Karpas-422 (cell line): ENCODE measurements around the gene CBLN1. TPM values are rescaled to one million over a fixed set of nuclear protein-coding genes. Genes with fewer than 3 reads are reported as not detected.

ENCODE experiments used
- DNase-seq: peaks from one replicate; pipeline ENCODE4 v3.0.0-alpha.2; 2015
- H2AFZ ChIP-seq: fragments of 200-600 bp; sonication (generic); 2 replicates; pipeline ENCODE4 v1.6.1; 2014; ENCODE audit warnings: antibody characterized with exemption, low read length, mixed read lengths
- H3K27ac ChIP-seq: fragments of 200-600 bp; sonication (generic); 2 replicates; pipeline ENCODE4 v1.5.1; 2014; ENCODE audit warnings: mild to moderate bottlenecking, low read length, moderate library complexity
- H3K27me3 ChIP-seq: fragments of 200-600 bp; sonication (generic); 2 replicates; pipeline ENCODE4 v1.6.1; 2014; ENCODE audit warnings: low read length, mixed read lengths
- H3K36me3 ChIP-seq: fragments of 200-600 bp; sonication (generic); 2 replicates; pipeline ENCODE4 v1.6.1; 2014; ENCODE audit warnings: low read length, mixed read lengths; ENCODE audit not compliant: insufficient read depth
- H3K4me1 ChIP-seq: fragments of 200-600 bp; sonication (generic); 2 replicates; pipeline ENCODE4 v1.6.1; 2014; ENCODE audit warnings: mild to moderate bottlenecking, low read length, mixed read lengths
- H3K4me2 ChIP-seq: fragments of 200-600 bp; sonication (generic); 2 replicates; pipeline ENCODE4 v1.6.1; 2014; ENCODE audit warnings: low read length, low read depth, mild to moderate bottlenecking; ENCODE audit not compliant: poor library complexity, severe bottlenecking
- H3K4me3 ChIP-seq: fragments of 200-600 bp; sonication (generic); 2 replicates; pipeline ENCODE4 v1.5.1; 2014; ENCODE audit warnings: mild to moderate bottlenecking, antibody characterized with exemption, low read length, mixed read lengths
- H3K79me2 ChIP-seq: fragments of 200-600 bp; sonication (generic); 2 replicates; pipeline ENCODE4 v1.6.1; 2014; ENCODE audit warnings: mild to moderate bottlenecking, low read length, mixed read lengths
- H3K9ac ChIP-seq: fragments of 200-600 bp; sonication (generic); 2 replicates; pipeline ENCODE4 v1.6.0; 2014; ENCODE audit warnings: low read length
- H3K9me2 ChIP-seq: fragments of 200-600 bp; sonication (generic), shearing (Covaris generic); replicated peaks from 2 replicates; pipeline ENCODE4 v1.6.0; 2014; ENCODE audit warnings: mild to moderate bottlenecking, low read length, moderate library complexity; ENCODE audit not compliant: insufficient read depth
- H3K9me3 ChIP-seq: fragments of 300-700, 200-600 bp; sonication (generic); 2 replicates; pipeline ENCODE4 v1.6.1; 2014; ENCODE audit warnings: low read length, mixed read lengths
- H4K20me1 ChIP-seq: fragments of 200-600 bp; sonication (generic); 2 replicates; pipeline ENCODE4 v1.6.1; 2014; ENCODE audit warnings: mild to moderate bottlenecking, antibody characterized with exemption, low read length, low read depth; ENCODE audit not compliant: insufficient read depth
- total RNA-seq: library from RNA; depleted of rRNA; stranded (reverse); fragments of >200 nt; shearing (Covaris generic); gene quantifications from 2 replicates; pipeline ENCODE4 v1.2.3, GENCODE V29; 2014; ENCODE audit warnings: low replicate concordance

The CBLN1 gene
- total RNA-seq, 1 experiment from 2014 or later = not detected

DNA sequence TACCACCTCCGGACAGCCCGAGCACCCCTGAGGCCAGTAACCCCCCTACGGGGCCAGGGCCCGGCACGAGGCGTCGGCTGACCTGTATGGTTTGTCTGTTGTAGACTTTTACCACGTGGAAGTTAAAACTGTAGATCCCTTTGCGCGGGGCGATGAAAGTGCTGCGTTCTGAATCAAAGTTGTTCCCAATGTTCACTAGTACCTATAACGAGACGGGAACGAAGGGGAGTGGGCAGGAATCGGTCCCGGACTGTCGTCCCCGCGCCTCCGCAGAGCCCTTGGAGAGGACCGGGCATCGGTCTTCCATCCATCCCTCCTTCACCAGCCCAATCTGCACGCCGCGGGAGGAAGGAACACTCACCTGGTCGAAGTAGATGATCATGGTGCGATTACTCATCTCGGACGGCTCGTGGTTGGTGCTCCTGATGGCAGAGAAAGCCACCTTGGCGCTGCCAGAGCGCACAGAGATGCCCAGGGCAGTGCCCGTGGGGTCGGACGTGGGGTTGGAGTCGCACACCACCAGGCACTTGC is 732 bp downstream of the CBLN1 start:
- H3K36me3 ChIP-seq = no peaks in the 10 kb centered on the region
- H3K79me2 ChIP-seq = no peaks in the 10 kb centered on the region
- no peak for DNase-seq
- H3K4me1 ChIP-seq = no peaks in the 10 kb centered on the region
- no peak overlapping the region for H3K4me3 ChIP-seq
- H2AFZ ChIP-seq = no peak overlapping the region
- no peaks in the 10 kb centered on the region for H4K20me1 ChIP-seq
- no peak overlapping the region for H3K27ac ChIP-seq
- H3K4me2 ChIP-seq = no peak overlapping the region
- no peaks in the 10 kb centered on the region for H3K9me2 ChIP-seq
- no peaks in the 10 kb centered on the region for H3K9me3 ChIP-seq
- H3K27me3 ChIP-seq = no peaks in the 10 kb centered on the region
- H3K9ac ChIP-seq = no peak overlapping the region

GRCh38 chr16:49280105-49280741 is 1.4 kb downstream of the CBLN1 start:
- no peak overlapping the region for H3K4me3 ChIP-seq
- no peak overlapping the region for H2AFZ ChIP-seq
- H3K4me2 ChIP-seq = no peak overlapping the region
- no peaks in the 10 kb centered on the region for H3K9me3 ChIP-seq
- H3K4me1 ChIP-seq = no peaks in the 10 kb centered on the region
- no peak overlapping the region for H3K9ac ChIP-seq
- no peak overlapping the region for H3K27ac ChIP-seq
- H4K20me1 ChIP-seq = no peaks in the 10 kb centered on the region
- no peak for DNase-seq
- no peaks in the 10 kb centered on the region for H3K79me2 ChIP-seq
- no peaks in the 10 kb centered on the region for H3K27me3 ChIP-seq
- no peaks in the 10 kb centered on the region for H3K9me2 ChIP-seq
- H3K36me3 ChIP-seq = no peaks in the 10 kb centered on the region

DNA sequence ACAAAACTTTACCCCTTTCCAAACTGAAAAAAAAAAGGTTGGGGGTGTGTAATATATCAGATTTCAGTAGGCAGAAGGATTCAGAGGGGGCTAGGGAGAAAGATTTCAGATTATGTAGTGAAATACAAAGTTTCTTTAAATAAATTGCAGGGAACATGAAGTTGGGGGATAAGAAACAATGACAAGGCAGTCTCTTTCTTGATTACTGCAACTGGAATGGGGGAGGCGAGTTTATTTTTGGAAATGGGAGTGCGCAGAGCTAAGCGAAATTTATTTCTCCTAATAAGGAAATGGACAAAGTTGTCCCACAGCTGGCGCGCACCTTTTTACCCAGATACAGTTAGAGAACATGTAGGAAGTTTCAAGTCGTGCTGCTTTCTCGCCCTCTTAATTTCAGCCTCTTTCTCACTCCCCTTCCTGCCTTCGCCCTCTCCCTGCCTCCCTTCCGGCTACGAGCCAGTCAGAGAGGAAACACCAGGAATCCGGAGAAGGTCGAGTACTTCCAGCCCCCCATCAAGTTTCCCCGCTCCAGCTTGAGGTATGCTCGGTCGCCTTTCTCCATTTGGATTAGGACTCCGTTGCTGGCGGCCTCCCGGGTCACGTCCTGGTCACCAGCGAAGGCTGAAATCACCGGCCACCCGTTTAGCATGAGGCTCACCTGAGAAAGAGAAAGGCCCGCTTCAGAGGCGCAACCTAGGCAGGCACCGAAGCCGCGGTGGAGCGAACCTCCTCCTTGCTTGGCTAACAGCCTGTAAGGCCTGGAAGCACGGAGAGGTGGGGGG is 2.5 kb downstream of the CBLN1 start:
- DNase-seq = no peak
- Histone ChIP-seq H3K4me2 (no peak overlapping the region), H3K4me3 (no peak overlapping the region), H3K27ac (no peak overlapping the region), H3K27me3 (no peaks in the 10 kb centered on the region), H3K36me3 (no peaks in the 10 kb centered on the region), H2AFZ (no peak overlapping the region), H3K4me1 (no peaks in the 10 kb centered on the region), H3K9me3 (no peaks in the 10 kb centered on the region), H3K9me2 (no peaks in the 10 kb centered on the region), H3K9ac (no peak overlapping the region), H4K20me1 (no peaks in the 10 kb centered on the region), H3K79me2 (no peaks in the 10 kb centered on the region)

- Histone ChIP-seq H3K27ac (no peak overlapping the region), H2AFZ (no peak overlapping the region), H3K4me1 (no peaks in the 10 kb centered on the region), H3K9me2 (no peaks in the 10 kb centered on the region), H4K20me1 (no peaks in the 10 kb centered on the region), H3K9me3 (no peaks in the 10 kb centered on the region), H3K4me3 (no peak overlapping the region), H3K9ac (no peak overlapping the region), H3K4me2 (no peak overlapping the region), H3K79me2 (no peaks in the 10 kb centered on the region), H3K27me3 (no peaks in the 10 kb centered on the region), H3K36me3 (no peaks in the 10 kb centered on the region)
- no peak for DNase-seq
Measured at GRCh38 chr16:49278567-49278827, 3.1 kb downstream of the CBLN1 start.

GRCh38 chr16:49277766-49278566 is 3.7 kb downstream of the CBLN1 start:
- H3K4me2 ChIP-seq = no peak overlapping the region
- no peak overlapping the region for H2AFZ ChIP-seq
- H3K4me3 ChIP-seq = no peak overlapping the region
- H3K36me3 ChIP-seq = no peaks in the 10 kb centered on the region
- no peaks in the 10 kb centered on the region for H3K4me1 ChIP-seq
- no peaks in the 10 kb centered on the region for H4K20me1 ChIP-seq
- H3K79me2 ChIP-seq = no peaks in the 10 kb centered on the region
- H3K9ac ChIP-seq = no peak overlapping the region
- DNase-seq = no peak
- H3K27ac ChIP-seq = no peak overlapping the region
- no peaks in the 10 kb centered on the region for H3K9me2 ChIP-seq
- H3K9me3 ChIP-seq = no peaks in the 10 kb centered on the region
- H3K27me3 ChIP-seq = no peaks in the 10 kb centered on the region

- Histone ChIP-seq H3K9me3 (no peaks in the 10 kb centered on the region), H3K9ac (no peak overlapping the region), H3K36me3 (no peaks in the 10 kb centered on the region), H3K4me3 (no peak overlapping the region), H3K27me3 (no peaks in the 10 kb centered on the region), H3K9me2 (no peaks in the 10 kb centered on the region), H3K4me1 (no peaks in the 10 kb centered on the region), H3K79me2 (no peaks in the 10 kb centered on the region), H4K20me1 (no peaks in the 10 kb centered on the region), H3K4me2 (no peak overlapping the region), H2AFZ (no peak overlapping the region), H3K27ac (no peak overlapping the region)
- no peak for DNase-seq
Measured at GRCh38 chr16:49277386-49277742, 4.3 kb downstream of the CBLN1 start.

- Histone ChIP-seq H3K9ac (no peak overlapping the region), H2AFZ (no peak overlapping the region), H4K20me1 (no peaks in the 10 kb centered on the region), H3K36me3 (no peaks in the 10 kb centered on the region), H3K9me3 (no peaks in the 10 kb centered on the region), H3K27me3 (no peaks in the 10 kb centered on the region), H3K4me3 (no peak overlapping the region), H3K9me2 (no peaks in the 10 kb centered on the region), H3K79me2 (no peaks in the 10 kb centered on the region), H3K4me2 (no peak overlapping the region), H3K27ac (no peak overlapping the region), H3K4me1 (no peaks in the 10 kb centered on the region)
- no peak for DNase-seq
Measured at GRCh38 chr16:49276646-49277385, 4.8 kb downstream of the CBLN1 start.

DNA sequence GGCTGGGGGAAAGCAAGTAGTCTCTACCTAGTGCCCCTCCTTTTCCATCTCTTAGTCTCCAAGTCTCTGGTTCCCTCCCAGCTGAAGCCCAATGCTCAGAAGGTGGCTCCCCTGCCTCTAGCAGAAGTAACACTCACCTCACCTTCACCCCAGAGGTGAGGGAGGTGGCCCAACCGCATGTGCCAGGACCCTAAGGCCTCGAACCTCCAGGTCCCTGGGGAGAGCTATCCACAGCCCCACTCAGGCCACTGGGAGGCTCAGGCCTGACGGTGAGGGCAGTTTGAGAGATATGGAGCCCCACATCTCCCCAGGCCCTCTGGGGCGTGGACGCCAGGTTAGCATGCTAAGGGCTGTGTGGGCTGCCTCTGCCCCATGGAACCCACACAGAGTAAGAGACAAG is 5.8 kb downstream of the CBLN1 start:
- Histone ChIP-seq H3K27ac (no peak overlapping the region), H3K4me3 (no peak overlapping the region), H3K9ac (no peak overlapping the region), H3K79me2 (no peaks in the 10 kb centered on the region), H3K4me1 (no peaks in the 10 kb centered on the region), H3K27me3 (no peaks in the 10 kb centered on the region), H3K9me3 (no peaks in the 10 kb centered on the region), H3K36me3 (no peaks in the 10 kb centered on the region), H3K9me2 (no peaks in the 10 kb centered on the region), H2AFZ (no peak overlapping the region), H4K20me1 (no peaks in the 10 kb centered on the region), H3K4me2 (no peak overlapping the region)
- no peak for DNase-seq
